Gastroesophageal sphincter (tissue), 3 donors: ENCODE data around the gene CNOT2.
"Not testable (repeated sequence)": the region's sequence is repeated elsewhere in the genome, so short reads cannot be mapped to it uniquely, and the experiment has no call there.

ENCODE experiments used
- EP300 ChIP-seq: sonication (generic); formaldehyde crosslinking; IDR thresholded peaks from one replicate; pipeline ENCODE4 v1.6.1; 2017; ENCODE audit warnings: antibody characterized with exemption, mild to moderate bottlenecking
- POLR2A ChIP-seq, 2 donors: fragments of 450-650 bp; IDR thresholded peaks; one replicate each; pipeline ENCODE4 v1.6.1; 2017; ENCODE audit warnings: antibody characterized with exemption in 2 of 2, mild to moderate bottlenecking in 2 of 2, moderate library complexity in 1 of 2
- POLR2AphosphoS5 ChIP-seq: sonication (generic); formaldehyde crosslinking; IDR thresholded peaks from one replicate; pipeline ENCODE4 v1.6.1; 2017; ENCODE audit warnings: antibody characterized with exemption
- TF ChIP-seq, protein P1 (sequence below), 4 experiments: fragments of 200-600 bp in 2 of 4; fragments of 450-650 bp in 2 of 4; sonication (generic) in 1 of 4; IDR thresholded peaks; one replicate each; pipeline ENCODE4 v1.5.1; 2017 to 2019; ENCODE audit warnings: antibody characterized with exemption in 4 of 4, mild to moderate bottlenecking in 2 of 4, moderate library complexity in 2 of 4

DNA sequence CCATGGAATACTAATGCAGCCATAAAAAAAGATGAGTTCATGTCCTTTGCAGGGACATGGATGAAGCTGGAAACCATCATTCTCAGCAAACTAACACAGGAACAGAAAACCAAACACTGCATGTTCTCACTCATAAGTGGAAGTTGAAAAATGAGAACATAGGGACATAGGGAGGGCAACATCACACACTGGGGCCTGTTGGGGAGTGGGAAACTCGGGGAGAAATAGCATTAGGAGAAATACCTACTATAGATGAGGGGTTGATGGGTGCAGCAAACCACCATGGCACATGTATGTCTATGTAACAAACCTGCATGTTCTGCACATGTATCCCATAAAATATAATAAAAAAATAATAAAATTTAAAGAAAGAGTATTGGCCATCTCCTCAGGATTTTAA lies 149.4 kb downstream of the CNOT2 start:
- not testable (repeated sequence) for TF ChIP-seq POLR2AphosphoS5; POLR2A (IDR thresholded peaks at IDR 0.05); EP300
- TF ChIP-seq, protein P1, sequence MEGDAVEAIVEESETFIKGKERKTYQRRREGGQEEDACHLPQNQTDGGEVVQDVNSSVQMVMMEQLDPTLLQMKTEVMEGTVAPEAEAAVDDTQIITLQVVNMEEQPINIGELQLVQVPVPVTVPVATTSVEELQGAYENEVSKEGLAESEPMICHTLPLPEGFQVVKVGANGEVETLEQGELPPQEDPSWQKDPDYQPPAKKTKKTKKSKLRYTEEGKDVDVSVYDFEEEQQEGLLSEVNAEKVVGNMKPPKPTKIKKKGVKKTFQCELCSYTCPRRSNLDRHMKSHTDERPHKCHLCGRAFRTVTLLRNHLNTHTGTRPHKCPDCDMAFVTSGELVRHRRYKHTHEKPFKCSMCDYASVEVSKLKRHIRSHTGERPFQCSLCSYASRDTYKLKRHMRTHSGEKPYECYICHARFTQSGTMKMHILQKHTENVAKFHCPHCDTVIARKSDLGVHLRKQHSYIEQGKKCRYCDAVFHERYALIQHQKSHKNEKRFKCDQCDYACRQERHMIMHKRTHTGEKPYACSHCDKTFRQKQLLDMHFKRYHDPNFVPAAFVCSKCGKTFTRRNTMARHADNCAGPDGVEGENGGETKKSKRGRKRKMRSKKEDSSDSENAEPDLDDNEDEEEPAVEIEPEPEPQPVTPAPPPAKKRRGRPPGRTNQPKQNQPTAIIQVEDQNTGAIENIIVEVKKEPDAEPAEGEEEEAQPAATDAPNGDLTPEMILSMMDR (IDR thresholded peaks at IDR 0.05): not testable (repeated sequence)
